Stomach (tissue), 4 donors: ENCODE data around the gene SMARCD2.
"Not testable (repeated sequence)": the region's sequence is repeated elsewhere in the genome, so short reads cannot be mapped to it uniquely, and the experiment has no call there.

ENCODE experiments used
- POLR2A ChIP-seq, 4 donors: fragments of 450-650 bp; IDR thresholded peaks; one replicate each; pipeline ENCODE4 v1.6.1; 2016; ENCODE audit warnings: antibody characterized with exemption in 4 of 4, control low read depth in 2 of 4, mild to moderate bottlenecking in 1 of 4, moderate library complexity in 1 of 4
- POLR2AphosphoS5 ChIP-seq, 3 donors: sonication (generic); formaldehyde crosslinking; IDR thresholded peaks; one replicate each; pipeline ENCODE4 v1.6.1; 2016; ENCODE audit warnings: antibody characterized with exemption in 3 of 3

DNA sequence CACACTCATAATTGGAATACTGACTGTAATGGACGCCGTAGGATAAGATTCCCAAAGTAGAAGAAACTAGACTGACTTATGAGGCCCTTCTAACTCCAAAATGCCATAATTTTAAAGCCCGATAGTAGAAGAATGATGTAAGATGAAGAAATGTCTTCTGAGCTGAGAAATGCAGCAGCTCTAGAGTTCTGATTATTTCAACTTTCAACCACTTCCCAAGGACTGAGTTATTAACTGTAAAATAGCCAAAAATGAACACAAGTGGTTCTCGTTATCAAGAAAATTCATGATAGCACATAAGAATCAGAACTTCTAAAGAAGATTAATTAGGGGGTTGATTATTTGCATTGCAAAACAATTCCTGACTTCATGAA is 27.8 kb upstream of the SMARCD2 start:
- not testable (repeated sequence) for TF ChIP-seq POLR2A, POLR2AphosphoS5 (IDR thresholded peaks at IDR 0.05)
